Measurements from ENCODE around the gene ATP1B4.

The ATP1B4 gene

DNA sequence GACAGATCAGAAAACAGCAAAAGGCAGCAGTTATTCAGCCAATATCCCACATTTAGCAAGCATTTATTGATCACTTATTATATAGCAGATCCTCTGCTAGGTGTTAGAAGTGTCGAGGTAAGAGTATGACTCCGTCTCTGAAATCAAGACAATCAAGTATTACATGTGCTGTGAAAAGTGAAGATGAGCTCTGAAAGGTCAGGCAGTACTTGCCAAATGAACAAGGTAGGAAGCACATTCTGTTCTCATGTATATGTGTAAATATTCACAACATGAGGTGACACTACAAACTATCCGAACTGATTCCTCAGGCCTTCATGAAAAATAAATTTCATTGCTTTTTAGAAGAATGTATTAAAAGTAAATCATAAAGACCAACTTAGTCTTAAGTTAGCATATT lies 15.3 kb downstream of the ATP1B4 start:
- DNase-seq (ENCODE audit: low read depth), result no peak

DNA sequence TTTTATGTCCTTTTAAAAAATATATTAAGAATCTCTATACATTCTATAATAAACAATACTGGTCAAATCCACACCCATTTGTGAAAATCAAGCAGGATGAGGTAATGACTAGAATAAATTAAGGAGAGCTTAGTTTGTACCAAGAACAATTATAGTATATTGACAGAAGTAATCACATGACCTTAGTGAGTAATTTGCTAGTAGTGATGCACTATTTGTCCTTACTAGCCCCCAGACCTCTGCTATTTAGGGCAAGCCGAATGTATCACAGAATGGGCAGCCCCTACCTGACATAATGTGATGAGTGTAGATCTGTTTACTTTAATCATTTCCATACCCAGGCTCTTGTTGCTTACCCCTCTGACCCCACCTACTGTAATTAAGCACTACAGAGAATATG lies 15.8 kb downstream of the ATP1B4 start:
- DNase-seq (ENCODE audit: low read depth), result no peak

- DNase-seq (ENCODE audit: low read depth), result no peak
Measured at GRCh38 chrX:120378570-120378969, 16.7 kb downstream of the ATP1B4 start.

DNA sequence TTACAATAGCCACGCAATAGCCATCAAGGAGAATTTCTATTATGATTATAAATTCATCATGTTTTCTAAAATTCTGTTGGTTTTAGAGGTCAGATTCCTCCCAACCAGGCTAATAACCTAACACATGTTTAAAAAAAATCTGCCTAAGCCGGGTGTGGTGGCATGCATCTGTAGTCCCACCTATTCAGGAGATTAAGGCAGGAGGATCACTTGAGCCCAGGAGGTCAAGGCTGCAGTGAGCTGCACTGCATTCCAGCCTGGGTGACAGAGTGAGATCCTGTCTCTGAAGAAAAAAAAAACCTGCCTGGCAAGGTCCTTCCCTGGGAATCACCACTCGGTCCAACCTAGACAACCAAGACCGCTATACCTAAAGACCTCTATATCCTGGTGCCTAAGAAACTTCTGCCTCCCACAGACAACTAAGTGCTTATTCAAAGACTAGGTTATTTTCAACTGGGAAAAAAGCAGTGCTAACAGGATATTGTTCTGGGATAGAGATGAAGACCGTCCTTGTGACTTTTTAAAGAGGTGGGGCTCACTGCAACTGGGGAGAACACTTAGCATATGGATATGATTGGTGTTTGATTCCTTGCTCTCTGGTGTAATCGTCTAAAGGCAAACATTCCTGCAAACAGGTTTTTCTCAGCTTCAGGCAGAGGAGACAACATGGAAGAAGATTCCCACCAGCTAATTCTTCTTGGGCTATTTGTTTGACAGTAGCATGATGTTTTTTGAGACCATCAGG lies 18.2 kb downstream of the ATP1B4 start:
- DNase-seq (ENCODE audit: low read depth), result no peak

DNA sequence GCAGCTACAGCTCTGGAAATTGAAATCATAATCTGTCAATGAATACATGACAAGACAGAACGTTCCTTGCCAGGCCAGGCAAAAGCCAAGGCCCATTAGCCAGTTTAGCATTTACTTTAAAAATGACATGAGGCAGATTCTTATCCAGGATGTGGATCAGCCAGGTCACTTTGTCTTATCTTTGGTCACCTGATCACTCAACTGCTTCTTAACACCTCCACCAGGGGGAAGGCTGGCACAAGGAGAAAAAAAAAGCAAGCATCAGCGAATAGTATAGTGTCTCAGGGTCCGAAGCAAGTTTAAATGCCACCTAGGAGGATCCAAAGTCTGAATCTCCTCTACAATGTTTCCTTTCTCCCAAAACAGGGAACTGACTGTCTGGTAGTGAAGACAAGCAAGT lies 18.8 kb downstream of the ATP1B4 start:
- peak; percentile 11 for DNase-seq (ENCODE audit: low read depth)

DNA sequence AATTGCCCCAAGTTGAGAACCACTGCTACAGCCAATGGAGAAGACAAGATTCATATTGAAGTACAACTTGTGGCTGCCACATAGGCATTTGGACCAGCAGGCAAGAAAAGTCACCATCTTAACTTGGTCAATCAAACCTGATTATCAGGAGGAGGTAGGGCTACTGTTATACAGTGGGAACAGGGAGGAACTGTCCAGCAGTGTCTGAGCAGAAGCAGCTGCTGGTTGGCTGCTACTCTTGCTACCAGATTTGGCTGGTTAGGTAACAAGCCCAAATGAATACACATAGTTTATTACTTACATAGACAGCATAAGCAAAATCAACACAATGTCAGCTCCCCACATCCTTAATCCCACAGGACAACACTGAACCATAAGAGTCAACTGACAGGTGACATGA lies 39.4 kb downstream of the ATP1B4 start:
- DNase-seq (ENCODE audit: low read depth), result no peak

- DNase-seq (ENCODE audit: low read depth), result no peak
Measured at GRCh38 chrX:120402369-120402768, 40.5 kb downstream of the ATP1B4 start.

- no peak for DNase-seq (ENCODE audit: low read depth)
Measured at GRCh38 chrX:120406638-120407037, 44.7 kb downstream of the ATP1B4 start.

- DNase-seq (ENCODE audit: low read depth), result no peak
Measured at GRCh38 chrX:120408168-120408567, 46.3 kb downstream of the ATP1B4 start.

- DNase-seq (ENCODE audit: low read depth), result no peak
Measured at GRCh38 chrX:120419463-120419862, 57.6 kb downstream of the ATP1B4 start.

DNA sequence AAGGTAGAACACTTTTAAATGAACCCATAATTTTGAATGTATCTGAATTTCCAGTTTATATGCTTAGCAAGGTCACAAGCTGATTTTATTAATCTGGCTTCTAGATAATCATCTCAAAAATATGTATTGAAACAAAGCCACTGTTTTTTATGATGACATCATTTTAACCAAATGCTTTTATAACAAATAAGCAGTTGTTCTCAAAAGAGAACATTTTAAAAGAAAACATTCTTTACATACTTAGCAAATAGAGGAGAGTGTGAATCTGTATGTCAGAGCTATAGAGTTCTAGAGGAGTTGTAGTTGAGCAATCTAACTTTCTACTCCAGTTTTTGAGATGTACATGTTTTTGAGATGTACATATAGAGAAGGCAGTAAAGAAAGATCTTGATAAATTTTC lies 64.7 kb downstream of the ATP1B4 start:
- no peak for DNase-seq (ENCODE audit: low read depth)

- DNase-seq (ENCODE audit: low read depth), result peak; percentile 50
Measured at GRCh38 chrX:120428309-120428708, 66.4 kb downstream of the ATP1B4 start.

- peak; percentile 18 for DNase-seq (ENCODE audit: low read depth)
Measured at GRCh38 chrX:120429776-120430540, 68.1 kb downstream of the ATP1B4 start.
